Kidney (tissue), 14 donors: ENCODE results near the gene KIRREL3. TPM values are rescaled to one million over a fixed set of nuclear protein-coding genes. Genes with fewer than 3 reads are reported as not detected.
"Not testable (repeated sequence)": the region's sequence is repeated elsewhere in the genome, so short reads cannot be mapped to it uniquely, and the experiment has no call there.

Experiments
- DNase-seq, 5 donors: peaks; one replicate each; pipeline ENCODE4 v3.0.0-alpha.2; 2013 to 2020
- FAIRE-seq: peaks from 2 replicates; lab custom pipeline; 2012; peaks lifted over from hg19 to GRCh38; lab: Jason Lieb, UNC
- H3K27ac ChIP-seq, 2 donors: one replicate each; pipeline ENCODE4 v1.7.0; 2013; ENCODE audit warnings: low read depth in 2 of 2, low read length in 2 of 2, inconsistent platforms in 1 of 2
- H3K27me3 ChIP-seq: one replicate; pipeline ENCODE4 v1.7.1; 2013; ENCODE audit warnings: low read length, inconsistent platforms; ENCODE audit not compliant: control insufficient read depth, insufficient read depth
- H3K36me3 ChIP-seq, 3 donors: one replicate each; pipeline versions ENCODE4 v1.7.0 to v1.7.1; 2013; ENCODE audit warnings: low read length in 3 of 3, control low read depth in 1 of 3, inconsistent platforms in 1 of 3; ENCODE audit not compliant: insufficient read depth in 3 of 3, control insufficient read depth in 2 of 3
- H3K4me1 ChIP-seq, 3 donors: one replicate each; pipeline versions ENCODE4 v1.7.0 to v1.7.1; 2013; ENCODE audit warnings: low read length in 3 of 3, inconsistent platforms in 1 of 3, low read depth in 1 of 3; ENCODE audit not compliant: control insufficient read depth in 2 of 3, insufficient read depth in 2 of 3
- H3K4me3 ChIP-seq, 3 donors: one replicate each; pipeline versions ENCODE4 v1.7.0 to v1.8.1; 2013; ENCODE audit warnings: low read length in 3 of 3, control low read depth in 1 of 3, inconsistent platforms in 1 of 3
- H3K9ac ChIP-seq, 3 donors: one replicate each; pipeline versions ENCODE4 v1.7.0 to v1.7.1; 2013; ENCODE audit warnings: low read length in 3 of 3, control low read depth in 1 of 3, inconsistent platforms in 1 of 3
- H3K9me3 ChIP-seq, 3 donors: one replicate each; pipeline versions ENCODE4 v1.7.0 to v1.7.1; 2013; ENCODE audit warnings: low read length in 3 of 3, control low read depth in 1 of 3, inconsistent platforms in 1 of 3; ENCODE audit not compliant: control insufficient read depth in 2 of 3, insufficient read depth in 1 of 3
- intact Hi-C: fragments of 100-400 bp; cut with DNase I; formaldehyde crosslinking; loops from one replicate; pipeline ENCODE4 v1.11.1; 2022
- polyA plus RNA-seq: library from polyadenylated mRNA; stranded (reverse); fragments of 350-450 nt; fragmentation: Illumina TruSeq; extraction: RNeasy Lipid Tissue Mini Kit (QIAGEN cat#74804); gene quantifications from one replicate; pipeline ENCODE4 v1.2.3, GENCODE V29; 2014; ENCODE audit warnings: low read depth, low replicate concordance; ENCODE audit not compliant: insufficient read depth
- total RNA-seq: library from RNA; stranded (reverse); fragmentation: NEBNext Ultra II Directional; extraction: Animal tissue kit (Norgen Biotek cat#: 25700); gene quantifications from one replicate; pipeline ENCODE4 v1.2.1, GENCODE V29; 2021
- TF ChIP-seq, protein P1 (sequence below): IDR thresholded peaks from 3 replicates; pipeline ENCODE4 v1.5.1; 2012; ENCODE audit warnings: mild to moderate bottlenecking, moderate library complexity, borderline replicate concordance; ENCODE audit not compliant: insufficient read depth; ENCODE audit errors: extremely low read depth
- donor health status: control.
- donor health status: control.
- donor health status: control.
- donor health status: control.
- donor health status: control.
- donor health status: DM: yes; HTN: yes; CAD: no.
- donor health status: Normal renal cell carcinoma (clear cell type).

KIRREL3 gene
- total and polyA plus RNA-seq, 2 donors from 2014 or later: 0.19 to 0.22 TPM

DNA sequence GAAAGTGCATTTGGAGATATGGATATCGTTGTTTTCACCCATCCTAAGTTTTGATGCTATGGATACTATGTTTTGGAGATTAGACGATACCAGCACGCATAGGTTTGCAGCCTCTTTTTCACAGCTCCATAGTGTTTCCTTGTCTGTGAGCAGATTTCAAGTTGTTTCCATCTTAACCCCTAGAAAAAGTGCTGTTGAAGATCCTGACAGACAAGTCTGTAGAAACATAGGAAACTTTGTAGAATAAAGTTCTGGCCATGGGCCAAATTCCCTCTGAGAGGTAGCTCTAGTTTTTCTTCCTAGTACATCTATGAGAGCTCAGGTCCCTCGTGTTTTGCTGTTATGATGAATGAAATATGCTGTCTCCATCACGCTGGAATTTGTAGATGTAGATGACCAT lies 612.7 kb downstream of the KIRREL3 start:
- FAIRE-seq (no peak), DNase-seq (no peak)
- H3K4me1 ChIP-seq: peaks cover 0 to 14% (median 0%) of the 10 kb centered on the region in 3 donors
- H3K36me3 ChIP-seq: no peaks in the 10 kb centered on the region
- H3K27me3 ChIP-seq: no peaks in the 10 kb centered on the region
- H3K4me3 ChIP-seq: no peak overlapping the region
- intact Hi-C loops: no loop called here
- TF ChIP-seq, protein P1, sequence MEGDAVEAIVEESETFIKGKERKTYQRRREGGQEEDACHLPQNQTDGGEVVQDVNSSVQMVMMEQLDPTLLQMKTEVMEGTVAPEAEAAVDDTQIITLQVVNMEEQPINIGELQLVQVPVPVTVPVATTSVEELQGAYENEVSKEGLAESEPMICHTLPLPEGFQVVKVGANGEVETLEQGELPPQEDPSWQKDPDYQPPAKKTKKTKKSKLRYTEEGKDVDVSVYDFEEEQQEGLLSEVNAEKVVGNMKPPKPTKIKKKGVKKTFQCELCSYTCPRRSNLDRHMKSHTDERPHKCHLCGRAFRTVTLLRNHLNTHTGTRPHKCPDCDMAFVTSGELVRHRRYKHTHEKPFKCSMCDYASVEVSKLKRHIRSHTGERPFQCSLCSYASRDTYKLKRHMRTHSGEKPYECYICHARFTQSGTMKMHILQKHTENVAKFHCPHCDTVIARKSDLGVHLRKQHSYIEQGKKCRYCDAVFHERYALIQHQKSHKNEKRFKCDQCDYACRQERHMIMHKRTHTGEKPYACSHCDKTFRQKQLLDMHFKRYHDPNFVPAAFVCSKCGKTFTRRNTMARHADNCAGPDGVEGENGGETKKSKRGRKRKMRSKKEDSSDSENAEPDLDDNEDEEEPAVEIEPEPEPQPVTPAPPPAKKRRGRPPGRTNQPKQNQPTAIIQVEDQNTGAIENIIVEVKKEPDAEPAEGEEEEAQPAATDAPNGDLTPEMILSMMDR: no peak
- no peaks in the 10 kb centered on the region for H3K9me3 ChIP-seq
- H3K9ac ChIP-seq: no peak overlapping the region
- H3K27ac ChIP-seq: no peak overlapping the region

DNA sequence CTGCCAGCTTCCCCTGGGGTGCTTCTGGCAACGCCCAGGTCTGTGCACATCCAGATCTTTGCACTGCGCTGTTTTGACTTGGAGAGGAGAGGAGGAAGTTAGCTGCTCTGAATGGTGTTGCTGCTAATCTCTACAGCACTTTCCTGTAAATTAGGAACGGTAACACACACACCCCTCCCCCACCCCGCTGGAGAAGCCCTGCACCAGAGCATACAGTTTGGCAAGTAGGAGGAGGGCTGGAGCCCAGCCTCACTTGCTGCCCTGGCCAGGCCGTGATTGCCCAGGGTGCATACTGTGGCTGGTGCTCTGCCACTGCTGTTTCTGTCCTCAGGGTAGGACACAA lies 613.9 kb downstream of the KIRREL3 start:
- H3K27me3 ChIP-seq, H3K9ac ChIP-seq, H3K27ac ChIP-seq, intact Hi-C loops, H3K4me3 ChIP-seq, FAIRE-seq, H3K36me3 ChIP-seq, H3K9me3 ChIP-seq: not testable (repeated sequence)
- peaks cover 0 to 10% (median 0%) of the 10 kb centered on the region in 3 donors for H3K4me1 ChIP-seq
- DNase-seq: peak in 1 of 5 donors; percentile 79

DNA sequence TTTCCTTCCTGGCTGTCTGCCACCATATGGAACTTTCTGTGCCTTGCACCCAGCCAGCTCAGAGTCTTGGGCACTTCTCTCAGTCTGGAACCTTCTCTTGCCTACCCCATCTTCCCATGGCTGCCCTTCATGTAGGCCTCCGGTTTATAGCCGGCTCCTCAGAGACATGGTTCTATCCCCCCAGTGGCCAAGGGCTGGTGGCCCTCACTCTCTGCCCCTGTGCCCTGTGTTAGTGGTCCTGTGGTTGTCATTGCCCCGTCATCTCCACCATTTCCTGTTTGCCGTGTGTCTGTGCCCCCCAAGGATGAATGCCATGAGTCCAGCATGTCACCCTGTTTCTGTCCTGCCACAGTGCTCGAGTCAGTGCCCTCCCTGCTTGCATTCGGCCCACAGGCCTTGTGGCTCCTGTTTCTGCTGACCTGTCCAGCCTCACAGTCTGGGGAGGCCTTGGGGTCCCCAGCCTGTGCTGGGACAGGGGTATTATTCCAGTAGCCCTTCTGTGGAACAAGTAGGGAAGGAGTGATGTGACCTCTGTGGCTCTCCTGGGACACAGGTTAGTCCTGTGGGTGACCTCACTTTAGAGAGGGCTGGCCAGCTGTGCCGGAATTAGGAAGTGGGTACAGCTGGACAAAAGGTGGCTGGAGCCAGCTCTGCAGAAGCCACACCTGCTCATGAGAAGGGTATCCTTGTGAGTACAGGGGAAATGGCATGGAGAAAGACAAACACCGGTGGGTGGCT lies 614.4 kb downstream of the KIRREL3 start:
- no peak overlapping the region for H3K27ac ChIP-seq
- no peak for FAIRE-seq

DNA sequence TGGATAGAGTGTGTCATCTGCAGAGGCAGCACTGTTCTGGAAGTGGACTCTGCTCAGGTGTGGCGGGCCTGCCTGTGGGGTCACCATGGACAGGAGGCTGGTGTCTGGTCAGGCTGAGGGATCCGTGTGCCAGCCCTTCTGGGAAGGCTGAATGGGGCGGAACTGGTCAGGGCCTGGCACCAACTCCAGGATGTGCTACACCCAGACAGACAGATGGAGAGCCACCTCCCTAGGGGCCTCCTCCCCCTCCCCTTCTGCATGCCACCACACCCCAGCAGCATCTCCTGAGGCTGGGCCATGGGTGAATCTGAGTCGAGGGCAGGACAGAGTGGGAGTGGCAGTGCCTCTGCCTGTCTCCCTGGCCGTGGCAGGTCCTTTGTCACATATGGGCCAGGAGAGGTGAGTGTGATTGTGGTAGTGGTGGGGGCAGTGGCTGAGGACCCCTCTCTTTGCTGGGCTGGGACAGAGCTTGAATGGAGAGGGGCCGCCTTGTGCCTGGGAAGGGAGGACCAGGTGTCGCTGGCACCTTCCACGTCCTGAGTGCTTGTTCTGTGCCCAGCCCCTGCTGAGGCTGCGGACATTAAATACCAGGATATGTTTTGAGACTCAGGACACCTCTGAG lies 616.0 kb downstream of the KIRREL3 start:
- Histone ChIP-seq H3K36me3 (no peaks in the 10 kb centered on the region), H3K9me3 (no peaks in the 10 kb centered on the region), H3K9ac (no peak overlapping the region), H3K4me1 (peaks cover 0 to 10% (median 0%) of the 10 kb centered on the region in 3 donors), H3K4me3 (no peak overlapping the region), H3K27me3 (no peaks in the 10 kb centered on the region), H3K27ac (no peak overlapping the region)
- TF ChIP-seq, protein P1: no peak
- no peak for DNase-seq
- no peak for FAIRE-seq
- intact Hi-C loops: no loop called here

More for the DNA sequence above, 614.4 kb downstream of the KIRREL3 start:
- intact Hi-C loops: no loop called here
- Histone ChIP-seq H3K27me3 (no peaks in the 10 kb centered on the region), H3K4me3 (no peak overlapping the region), H3K9ac (no peak overlapping the region), H3K9me3 (no peaks in the 10 kb centered on the region), H3K36me3 (no peaks in the 10 kb centered on the region), H3K4me1 (peaks cover 0 to 10% (median 0%) of the 10 kb centered on the region in 3 donors)
- TF ChIP-seq, protein P1: no peak
- DNase-seq: no peak
